HG02763 (cell line): Measurements from ENCODE around the gene ITLN1.

Experiments
- ATAC-seq: cut with Tn5 transposase; IDR thresholded peaks from one replicate; pipeline ENCODE4 v1.9.1; 2021; ENCODE audit warnings: mild to moderate bottlenecking, moderate library complexity; ENCODE audit not compliant: unreplicated experiment

ITLN1 gene

GRCh38 chr1:160859166-160859565 lies 25.8 kb downstream of the ITLN1 start:
- ATAC-seq, result no peak

GRCh38 chr1:160858507-160858906 lies 26.5 kb downstream of the ITLN1 start:
- no peak for ATAC-seq

- no peak for ATAC-seq
Observed at GRCh38 chr1:160858097-160858496, 26.9 kb downstream of the ITLN1 start.

- peak; percentile 68 for ATAC-seq
Observed at GRCh38 chr1:160855181-160855981, 29.6 kb downstream of the ITLN1 start.

GRCh38 chr1:160853754-160854153 lies 31.2 kb downstream of the ITLN1 start:
- ATAC-seq, result no peak

- no peak for ATAC-seq
Observed at GRCh38 chr1:160853014-160853413, 32.0 kb downstream of the ITLN1 start.

GRCh38 chr1:160850993-160851392 lies 34.0 kb downstream of the ITLN1 start:
- ATAC-seq, result no peak

GRCh38 chr1:160850541-160850940 lies 34.4 kb downstream of the ITLN1 start:
- no peak for ATAC-seq

- ATAC-seq, result no peak
Observed at GRCh38 chr1:160846281-160846680, 38.7 kb downstream of the ITLN1 start.

GRCh38 chr1:160844447-160845232 lies 40.3 kb downstream of the ITLN1 start:
- ATAC-seq, result no peak

GRCh38 chr1:160841079-160841478 lies 43.9 kb downstream of the ITLN1 start:
- ATAC-seq, result no peak

GRCh38 chr1:160839746-160840145 lies 45.2 kb downstream of the ITLN1 start:
- no peak for ATAC-seq

- ATAC-seq, result no peak
Observed at GRCh38 chr1:160838888-160839287, 46.1 kb downstream of the ITLN1 start.

- peak; percentile 62 for ATAC-seq
Observed at GRCh38 chr1:160837558-160838205, 47.3 kb downstream of the ITLN1 start.

- ATAC-seq, result no peak
Observed at GRCh38 chr1:160836981-160837557, 47.9 kb downstream of the ITLN1 start.

- no peak for ATAC-seq
Observed at GRCh38 chr1:160836561-160836960, 48.4 kb downstream of the ITLN1 start.

GRCh38 chr1:160835751-160836150 lies 49.2 kb downstream of the ITLN1 start:
- ATAC-seq, result no peak

GRCh38 chr1:160834945-160835565 lies 49.9 kb downstream of the ITLN1 start:
- ATAC-seq, result no peak

GRCh38 chr1:160830321-160831153 lies 54.4 kb downstream of the ITLN1 start:
- ATAC-seq, result no peak

- no peak for ATAC-seq
Observed at GRCh38 chr1:160829766-160830165, 55.2 kb downstream of the ITLN1 start.
